H1 (cell line): Measurements from ENCODE around the gene P2RY11. TPM values are rescaled to one million over a fixed set of nuclear protein-coding genes. Genes with fewer than 3 reads are reported as not detected.

Source experiments
- CTCF ChIA-PET: fragments of 300-600 bp; sonication (Branson Sonifier 250); formaldehyde crosslinking; loops from one replicate; lab custom pipeline; 2021; ENCODE audit not compliant: partially characterized antibody; lab: Charles Lee
- POLR2A ChIA-PET: fragments of 300-600 bp; sonication (Branson Sonifier 250); formaldehyde crosslinking; loops from one replicate; lab custom pipeline; 2021; ENCODE audit warnings: inconsistent platforms; ENCODE audit not compliant: partially characterized antibody; lab: Charles Lee
- DNase-seq, 2 experiments: peaks; one replicate each; pipeline versions ENCODE4 v3.0.0 to v3.0.0-alpha.2; 2010 to 2022; ENCODE audit warnings: low spot score in 2 of 2, low read depth in 1 of 2, mixed read lengths in 1 of 2
- FAIRE-seq: peaks from 2 replicates; lab custom pipeline; 2011; peaks lifted over from hg19 to GRCh38; lab: Jason Lieb, UNC
- H2AFZ ChIP-seq: 2 replicates; pipeline ENCODE4 v1.8.1; 2012; ENCODE audit warnings: low read length, inconsistent platforms
- H2AK5ac ChIP-seq: 2 replicates; pipeline ENCODE4 v1.6.1; 2013; ENCODE audit warnings: low read depth, low read length
- H2BK120ac ChIP-seq: replicated peaks from 2 replicates; pipeline ENCODE3; 2013; ENCODE audit warnings: low read depth, low read length, inconsistent platforms
- H2BK12ac ChIP-seq: 2 replicates; pipeline ENCODE4 v1.6.1; 2013; ENCODE audit warnings: low read depth, low read length
- H2BK15ac ChIP-seq: 2 replicates; pipeline ENCODE4 v1.6.1; 2013; ENCODE audit warnings: low read length
- H2BK20ac ChIP-seq: 2 replicates; pipeline ENCODE4 v1.6.1; 2013; ENCODE audit warnings: low read length
- H2BK5ac ChIP-seq: 2 replicates; pipeline ENCODE4 v1.6.1; 2013; ENCODE audit warnings: low read depth, low read length
- H3K14ac ChIP-seq: 2 replicates; pipeline ENCODE4 v1.6.1; 2013; ENCODE audit warnings: inconsistent platforms; ENCODE audit not compliant: insufficient read length
- H3K18ac ChIP-seq: 2 replicates; pipeline ENCODE4 v1.6.1; 2013; ENCODE audit warnings: low read length; ENCODE audit errors: extremely low read depth
- H3K23ac ChIP-seq: 2 replicates; pipeline ENCODE4 v1.6.1; 2013; ENCODE audit warnings: inconsistent platforms; ENCODE audit not compliant: insufficient read length
- H3K23me2 ChIP-seq: 2 replicates; pipeline ENCODE4 v1.6.1; 2013; ENCODE audit warnings: low read depth, low read length
- H3K27ac ChIP-seq: 2 replicates; pipeline ENCODE4 v1.6.1; 2011; ENCODE audit warnings: low read depth, low read length, inconsistent platforms
- H3K27me3 ChIP-seq, 4 experiments: replicated peaks in 1 of 4; 1 replicate in 1 of 4; 2 replicates in 3 of 4; pipeline versions ENCODE4 v1.6.1 to v1.8.1; 2011 to 2013; ENCODE audit warnings: low read length in 3 of 4, mild to moderate bottlenecking in 3 of 4, inconsistent platforms in 2 of 4, mixed read lengths in 2 of 4, moderate library complexity in 1 of 4; ENCODE audit not compliant: control insufficient read depth in 3 of 4, insufficient read depth in 3 of 4; ENCODE audit errors: extremely low read depth in 1 of 4
- H3K36me3 ChIP-seq, 4 experiments: 2 replicates each; pipeline versions ENCODE4 v1.6.1 to v1.8.1; 2011 to 2013; ENCODE audit warnings: mild to moderate bottlenecking in 4 of 4, low read length in 3 of 4, moderate library complexity in 2 of 4, control low read depth in 1 of 4, inconsistent platforms in 1 of 4; ENCODE audit not compliant: insufficient read depth in 4 of 4, control insufficient read depth in 2 of 4
- H3K4ac ChIP-seq: replicated peaks from 2 replicates; pipeline ENCODE3; 2013; ENCODE audit warnings: low read length, low read depth, mixed read lengths, inconsistent platforms; ENCODE audit not compliant: insufficient read length
- H3K4me1 ChIP-seq, 4 experiments: replicated peaks in 1 of 4; 1 replicate in 1 of 4; 2 replicates in 3 of 4; pipeline versions ENCODE4 v1.6.1 to v1.8.1; 2011 to 2013; ENCODE audit warnings: low read length in 3 of 4, inconsistent platforms in 2 of 4, mixed read lengths in 1 of 4; ENCODE audit not compliant: insufficient read depth in 4 of 4, control insufficient read depth in 3 of 4
- H3K4me2 ChIP-seq, 2 experiments: 2 replicates each; pipeline versions ENCODE4 v1.6.1 to v1.8.1; 2011 to 2013; ENCODE audit warnings: low read depth in 2 of 2, low read length in 2 of 2, control low read depth in 1 of 2, inconsistent platforms in 1 of 2, mild to moderate bottlenecking in 1 of 2; ENCODE audit not compliant: insufficient read depth in 1 of 2
- H3K4me3 ChIP-seq, 4 experiments: fragments of 200-600, 300-600 bp in 1 of 4; sonication (generic), shearing (Covaris generic), sonication (Bioruptor Twin) in 1 of 4; 2 replicates each; pipeline versions ENCODE4 v1.5.1 to v1.8.1; 2011 to 2016; ENCODE audit warnings: low read length in 4 of 4, low read depth in 3 of 4, control low read depth in 2 of 4, inconsistent platforms in 2 of 4, mild to moderate bottlenecking in 2 of 4, mixed read lengths in 1 of 4, moderate library complexity in 1 of 4; ENCODE audit not compliant: insufficient read depth in 2 of 4; ENCODE audit errors: extremely low read depth in 1 of 4
- H3K56ac ChIP-seq: replicated peaks from 2 replicates; pipeline ENCODE3; 2013; ENCODE audit warnings: low read depth, mild to moderate bottlenecking, mixed read lengths, low read length, inconsistent platforms; ENCODE audit not compliant: insufficient read length
- H3K79me1 ChIP-seq: 2 replicates; pipeline ENCODE4 v1.6.1; 2013; ENCODE audit warnings: low read depth, low read length, control low read depth
- H3K79me2 ChIP-seq, 2 experiments: 2 replicates each; pipeline versions ENCODE4 v1.6.1 to v1.8.1; 2012 to 2013; ENCODE audit warnings: low read length in 2 of 2, mild to moderate bottlenecking in 2 of 2, inconsistent platforms in 1 of 2; ENCODE audit not compliant: insufficient read depth in 2 of 2, control insufficient read depth in 1 of 2
- H3K9ac ChIP-seq, 4 experiments: replicated peaks in 1 of 4; 1 replicate in 1 of 4; 2 replicates in 3 of 4; pipeline versions ENCODE4 v1.6.1 to v1.8.1; 2011 to 2013; ENCODE audit warnings: low read depth in 3 of 4, low read length in 3 of 4, control low read depth in 2 of 4, mild to moderate bottlenecking in 2 of 4, moderate library complexity in 2 of 4, inconsistent platforms in 1 of 4; ENCODE audit errors: extremely low read depth in 1 of 4
- H3K9me3 ChIP-seq, 2 experiments: 2 replicates each; pipeline versions ENCODE4 v1.6.1 to v1.8.1; 2012 to 2013; ENCODE audit warnings: mild to moderate bottlenecking in 2 of 2, moderate library complexity in 2 of 2, control low read depth in 1 of 2, inconsistent platforms in 1 of 2, low read depth in 1 of 2, low read length in 1 of 2, mixed read lengths in 1 of 2; ENCODE audit not compliant: insufficient read depth in 2 of 2
- H4K20me1 ChIP-seq, 2 experiments: replicated peaks in 1 of 2; 2 replicates each; pipeline versions ENCODE3 to v1.8.1; 2011 to 2013; ENCODE audit warnings: inconsistent platforms in 2 of 2, low read length in 2 of 2, mild to moderate bottlenecking in 1 of 2; ENCODE audit not compliant: insufficient read depth in 2 of 2, control insufficient read depth in 1 of 2
- H4K5ac ChIP-seq: 2 replicates; pipeline ENCODE4 v1.6.1; 2013; ENCODE audit warnings: low read length, low read depth, mixed read lengths, inconsistent platforms; ENCODE audit not compliant: insufficient read length
- H4K8ac ChIP-seq: 2 replicates; pipeline ENCODE4 v1.8.0; 2013; ENCODE audit warnings: mild to moderate bottlenecking, moderate library complexity, low read length, inconsistent platforms; ENCODE audit not compliant: insufficient read depth; ENCODE audit errors: extremely low read depth
- H4K91ac ChIP-seq: replicated peaks from 2 replicates; pipeline ENCODE3; 2013; ENCODE audit warnings: low read length, mixed read lengths, inconsistent platforms; ENCODE audit not compliant: insufficient read length
- KDM4A ChIP-seq: IDR thresholded peaks from one replicate; pipeline ENCODE4 v1.7.1; 2012; ENCODE audit warnings: low read depth, mild to moderate bottlenecking, moderate library complexity, low read length, inconsistent platforms; ENCODE audit not compliant: severe bottlenecking
- RNF2 ChIP-seq: fragments of 200-900, 300-1000 bp; sonication (generic); IDR thresholded peaks from 2 replicates; pipeline ENCODE4 v1.7.1; 2016; ENCODE audit warnings: borderline replicate concordance, low read depth, mild to moderate bottlenecking, antibody characterized with exemption, low read length; ENCODE audit not compliant: poor library complexity, severe bottlenecking; ENCODE audit errors: missing control alignments
- SIRT6 ChIP-seq: IDR thresholded peaks from one replicate; pipeline ENCODE4 v1.7.1; 2012; ENCODE audit warnings: low read length, inconsistent platforms
- SRF ChIP-seq: IDR thresholded peaks from 2 replicates; pipeline ENCODE4 v1.6.1; 2011; ENCODE audit warnings: mild to moderate bottlenecking, low read depth, low read length, moderate library complexity
- WGBS, 2 experiments: shearing (Covaris generic) in 1 of 2; methylation state at CpG; one replicate each; pipeline versions ENCODE4 v1.1.6 to v1.1.7; 2013 to 2015; ENCODE audit warnings: low lambda C conversion rate in 2 of 2, mixed read lengths in 2 of 2, inconsistent platforms in 1 of 2, low coverage in 1 of 2, missing lambda C conversion rate in 1 of 2; ENCODE audit not compliant: insufficient replicate concordance in 2 of 2, insufficient coverage in 1 of 2, insufficient read length in 1 of 2; ENCODE audit errors: extremely low coverage in 1 of 2, missing lambda C conversion rate in 1 of 2; 5-methylcytosine and 5-hydroxymethylcytosine counted together
- polyA plus RNA-seq, 7 experiments: library from polyadenylated mRNA; depleted of rRNA in 3 of 7; stranded (reverse) in 5 of 7; unstranded in 2 of 7; fragments of >200 nt in 5 of 7; fragments of 200-250 nt in 2 of 7; gene quantifications; 1 replicate in 5 of 7; 2 replicates in 1 of 7; 4 replicates in 1 of 7; pipeline versions ENCODE4 v1.2.1 to v1.2.3, GENCODE V29; 2011 to 2013; ENCODE audit warnings: missing spikeins in 2 of 7, mixed read lengths in 2 of 7
- total RNA-seq: library from RNA; stranded (reverse); fragmentation: NEBNext Ultra II Directional; extraction: Animal tissue kit (Norgen Biotek cat#: 25700); gene quantifications from 2 replicates; pipeline ENCODE4 v1.2.1, GENCODE V29; 2021
- TF ChIP-seq, protein P1 (sequence below): IDR thresholded peaks from 2 replicates; pipeline ENCODE4 v1.6.1; 2011; ENCODE audit warnings: low read depth, mild to moderate bottlenecking, low read length; ENCODE audit not compliant: insufficient read depth

The P2RY11 gene
- total and polyA plus RNA-seq, 2 of the 8 experiments (the other 6 are each of a cell fraction or from before 2014, with no cell fraction given): 9.2 to 18.0 TPM

DNA sequence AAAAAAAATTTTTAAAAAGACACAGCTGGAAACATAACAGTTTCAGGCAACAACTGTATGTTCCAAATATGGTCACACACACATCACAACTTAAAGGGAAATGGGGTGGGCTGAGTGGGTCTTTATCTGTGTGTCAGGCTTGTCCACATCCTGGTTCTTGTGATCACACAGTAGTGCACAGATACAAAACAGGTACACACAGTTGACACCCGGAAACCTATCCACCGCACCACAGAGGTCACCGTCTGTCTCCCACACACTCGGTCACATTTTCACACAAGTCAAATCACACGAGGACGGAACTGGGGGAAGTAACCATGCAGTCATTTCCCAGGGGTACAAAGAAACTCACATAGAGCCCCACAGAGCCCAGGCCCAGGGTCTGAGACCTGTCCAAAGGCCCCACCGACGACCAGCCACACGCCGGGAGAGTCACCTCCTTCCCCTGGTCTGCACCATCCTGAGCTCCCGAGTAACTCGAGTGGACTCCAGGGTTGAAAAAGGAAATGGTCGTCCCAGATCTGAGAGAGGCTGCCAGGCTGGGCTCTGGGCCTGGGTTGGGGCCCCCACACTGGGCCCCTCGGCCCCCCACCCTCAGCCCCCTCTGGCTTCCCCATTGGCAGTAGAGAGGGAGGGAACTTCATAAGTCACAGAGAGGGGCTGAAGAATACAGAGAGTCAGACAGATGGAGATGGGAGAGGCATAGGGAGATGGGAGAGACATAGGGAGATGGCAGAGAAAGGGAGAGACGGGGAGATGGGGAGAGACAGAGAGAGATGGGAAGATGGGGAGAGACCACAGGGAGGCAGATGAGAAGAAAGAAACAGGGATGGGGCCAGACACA is 6.6 kb upstream of the P2RY11 start:
- 0 out of 2 replicates have a peak overlapping the region, but pooled peaks have one; percentile 61 for H2BK15ac ChIP-seq
- ChIA-PET POLR2A (interaction anchor here (0.7 to 16.9 kb wide), 5 partner anchors 9 to 189 kb away, joined by 3 to 412 read pairs (median 3); partner anchors contain the start of genes DNMT1, EIF3G and P2RY11), CTCF (interaction anchor here (0.6 to 2.9 kb wide), 5 partner anchors 8 to 545 kb away, joined by 3 to 20 read pairs (median 3); partner anchors contain the start of gene P2RY11)
- no peak overlapping the region for H3K14ac ChIP-seq
- H2BK12ac ChIP-seq: no peak overlapping the region
- peaks cover 0 to 4% (median 3%) of the 10 kb centered on the region in 4 experiments; a peak in 5 of 7 replicates for H3K4me1 ChIP-seq
- H3K4ac ChIP-seq: no peak overlapping the region
- peaks cover 6 to 25% of the 10 kb centered on the region in 2 experiments; a peak in 3 of 4 replicates for H3K79me2 ChIP-seq
- H3K36me3 ChIP-seq: peaks cover 17 to 26% (median 21%) of the 10 kb centered on the region in 4 experiments
- no peak overlapping the region for H3K9ac ChIP-seq
- FAIRE-seq: no peak
- no peak for DNase-seq
- H2BK20ac ChIP-seq: no peak overlapping the region
- TF ChIP-seq KDM4A: no peak
- no peak for TF ChIP-seq SIRT6
- TF ChIP-seq, protein P1, sequence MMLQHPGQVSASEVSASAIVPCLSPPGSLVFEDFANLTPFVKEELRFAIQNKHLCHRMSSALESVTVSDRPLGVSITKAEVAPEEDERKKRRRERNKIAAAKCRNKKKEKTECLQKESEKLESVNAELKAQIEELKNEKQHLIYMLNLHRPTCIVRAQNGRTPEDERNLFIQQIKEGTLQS: no peak
- TF ChIP-seq RNF2: no peak
- no peak for TF ChIP-seq SRF
- H3K23ac ChIP-seq: no peak overlapping the region
- H2AK5ac ChIP-seq: no peak overlapping the region
- WGBS, 2 experiments: 87% methylated on average over 13 of the region's 15 CpGs; no CpG with 5 or more reads in 1 of the 2 experiments
- no peak overlapping the region for H3K56ac ChIP-seq
- peaks cover 0 to 13% of the 10 kb centered on the region in 2 experiments for H4K20me1 ChIP-seq
- no peak overlapping the region for H4K8ac ChIP-seq
- no peak overlapping the region for H3K4me2 ChIP-seq
- no peak overlapping the region for H4K91ac ChIP-seq
- no peak overlapping the region for H4K5ac ChIP-seq
- no peaks in the 10 kb centered on the region for H3K9me3 ChIP-seq
- H3K27ac ChIP-seq: no peak overlapping the region
- H3K23me2 ChIP-seq: 0 out of 2 replicates have a peak, but pooled peaks cover 4% of the 10 kb centered on the region
- no peak overlapping the region for H3K4me3 ChIP-seq
- H3K18ac ChIP-seq: no peak overlapping the region
- no peak overlapping the region for H2BK120ac ChIP-seq
- H3K79me1 ChIP-seq: peaks cover 8% of the 10 kb centered on the region; the same call in 1 of the 2 replicates
- H2AFZ ChIP-seq: no peak overlapping the region; the same call in 1 of the 2 replicates
- no peaks in the 10 kb centered on the region for H3K27me3 ChIP-seq
- H2BK5ac ChIP-seq: no peak overlapping the region
